Common myeloid progenitor, CD34-positive (primary cell): Measurements from ENCODE around the gene VRK1.
A peak's percentile ranks its signal among the peaks of the same experiment; 100 is the strongest.

Source experiments
- CTCF ChIA-PET: fragments of 350-600 bp; sonication (Branson Sonifier 250); formaldehyde crosslinking; loops from one replicate; lab custom pipeline; 2021; ENCODE audit warnings: antibody characterized with exemption; lab: Charles Lee
- POLR2A ChIA-PET: fragments of 350-600 bp; sonication (Branson Sonifier 250); formaldehyde crosslinking; loops from one replicate; lab custom pipeline; 2021; ENCODE audit warnings: antibody characterized with exemption; lab: Charles Lee
- DNase-seq, 3 donors: peaks; one replicate each; pipeline versions ENCODE4 v3.0.0 to v3.0.0-alpha.2; 2013
- H3K27ac ChIP-seq, 2 experiments: 1 replicate in 1 of 2; 2 replicates in 1 of 2; pipeline ENCODE4 v1.7.0; 2013; ENCODE audit warnings: inconsistent platforms in 2 of 2, low read length in 2 of 2, mild to moderate bottlenecking in 2 of 2, low read depth in 1 of 2, moderate library complexity in 1 of 2; ENCODE audit not compliant: severe bottlenecking in 2 of 2, insufficient read depth in 1 of 2, poor library complexity in 1 of 2
- H3K27me3 ChIP-seq, 5 experiments: replicated peaks in 2 of 5; 1 replicate in 3 of 5; 2 replicates in 2 of 5; pipeline versions ENCODE4 v1.6.1 to v1.7.0; 2013; ENCODE audit warnings: low read length in 4 of 5, mild to moderate bottlenecking in 2 of 5, moderate library complexity in 2 of 5, inconsistent platforms in 1 of 5; ENCODE audit not compliant: insufficient read depth in 5 of 5, control insufficient read depth in 4 of 5
- H3K36me3 ChIP-seq, 4 experiments: 1 replicate in 2 of 4; 2 replicates in 2 of 4; pipeline versions ENCODE4 v1.6.1 to v1.7.0; 2013; ENCODE audit warnings: low read length in 3 of 4, control low read depth in 1 of 4, mild to moderate bottlenecking in 1 of 4; ENCODE audit not compliant: control insufficient read depth in 4 of 4, insufficient read depth in 4 of 4
- H3K4me1 ChIP-seq, 4 experiments: 1 replicate in 3 of 4; 2 replicates in 1 of 4; pipeline versions ENCODE4 v1.6.1 to v1.7.1; 2013; ENCODE audit warnings: low read length in 3 of 4, mild to moderate bottlenecking in 3 of 4, control low read depth in 1 of 4, inconsistent platforms in 1 of 4, moderate library complexity in 1 of 4; ENCODE audit not compliant: control insufficient read depth in 4 of 4, insufficient read depth in 4 of 4; ENCODE audit errors: control extremely low read depth in 1 of 4
- H3K4me3 ChIP-seq, 7 experiments: 1 replicate in 4 of 7; 2 replicates in 3 of 7; pipeline versions ENCODE4 v1.5.1 to v1.7.0; 2013; ENCODE audit warnings: mild to moderate bottlenecking in 7 of 7, low read length in 6 of 7, moderate library complexity in 6 of 7, inconsistent platforms in 2 of 7, low read depth in 2 of 7, control low read depth in 1 of 7; ENCODE audit not compliant: insufficient read depth in 4 of 7, control insufficient read depth in 1 of 7; ENCODE audit errors: extremely low read depth in 1 of 7
- H3K9me3 ChIP-seq, 5 experiments: 1 replicate in 4 of 5; 2 replicates in 1 of 5; pipeline versions ENCODE4 v1.6.1 to v1.7.1; 2013; ENCODE audit warnings: low read length in 4 of 5, mild to moderate bottlenecking in 2 of 5, inconsistent platforms in 1 of 5, low read depth in 1 of 5, moderate library complexity in 1 of 5; ENCODE audit not compliant: control insufficient read depth in 4 of 5, insufficient read depth in 2 of 5; ENCODE audit errors: control extremely low read depth in 1 of 5
- WGBS: methylation state at CpG from one replicate; pipeline ENCODE4 v1.1.5; 2013; ENCODE audit not compliant: insufficient coverage; 5-methylcytosine and 5-hydroxymethylcytosine counted together

VRK1 gene

GRCh38 chr14:96772929-96773328, 24.3 kb upstream of the VRK1 start:
- WGBS = 100% methylated on average over 3 of the region's 5 CpGs
- no peak overlapping the region for H3K27ac ChIP-seq
- POLR2A ChIA-PET = no interaction called here
- no peak for DNase-seq
- no peak overlapping the region for H3K4me3 ChIP-seq
- CTCF ChIA-PET = no interaction called here
- no peaks in the 10 kb centered on the region for H3K4me1 ChIP-seq
- H3K27me3 ChIP-seq = peaks cover 0 to 9% (median 2%) of the 10 kb centered on the region in 5 experiments
- no peaks in the 10 kb centered on the region for H3K36me3 ChIP-seq
- H3K9me3 ChIP-seq = no peaks in the 10 kb centered on the region

GRCh38 chr14:96776791-96777190, 20.4 kb upstream of the VRK1 start:
- no peak overlapping the region for H3K4me3 ChIP-seq
- WGBS = 97% methylated on average over 4 of the region's 4 CpGs
- DNase-seq = no peak
- no peaks in the 10 kb centered on the region for H3K4me1 ChIP-seq
- CTCF ChIA-PET = no interaction called here
- no peaks in the 10 kb centered on the region for H3K9me3 ChIP-seq
- H3K27ac ChIP-seq = no peak overlapping the region
- POLR2A ChIA-PET = no interaction called here
- H3K36me3 ChIP-seq = no peaks in the 10 kb centered on the region
- H3K27me3 ChIP-seq = peaks cover 0 to 9% (median 0%) of the 10 kb centered on the region in 5 experiments

GRCh38 chr14:96780500-96780899, 16.7 kb upstream of the VRK1 start:
- Histone ChIP-seq H3K4me3 (no peak overlapping the region), H3K27me3 (peaks cover 0 to 13% (median 0%) of the 10 kb centered on the region in 5 experiments), H3K36me3 (no peaks in the 10 kb centered on the region), H3K27ac (no peak overlapping the region), H3K4me1 (peaks cover 0 to 12% (median 4%) of the 10 kb centered on the region in 4 experiments), H3K9me3 (no peaks in the 10 kb centered on the region)
- CTCF ChIA-PET = no interaction called here
- POLR2A ChIA-PET = no interaction called here
- 95% methylated on average over 2 of the region's 3 CpGs for WGBS
- no peak for DNase-seq

GRCh38 chr14:96781371-96781770, 15.8 kb upstream of the VRK1 start:
- Histone ChIP-seq H3K4me1 (peaks cover 0 to 12% (median 4%) of the 10 kb centered on the region in 4 experiments), H3K27me3 (peaks cover 0 to 13% (median 0%) of the 10 kb centered on the region in 5 experiments), H3K9me3 (no peaks in the 10 kb centered on the region), H3K36me3 (no peaks in the 10 kb centered on the region), H3K4me3 (no peak overlapping the region), H3K27ac (no peak overlapping the region)
- DNase-seq = no peak
- ChIA-PET CTCF (no interaction called here), POLR2A (no interaction called here)
- WGBS = 78% methylated on average over 1 of the region's 3 CpGs

GRCh38 chr14:96782436-96782835, 14.7 kb upstream of the VRK1 start:
- POLR2A ChIA-PET = no interaction called here
- Histone ChIP-seq H3K9me3 (no peaks in the 10 kb centered on the region), H3K4me1 (peaks cover 0 to 12% (median 4%) of the 10 kb centered on the region in 4 experiments), H3K27me3 (peaks cover 0 to 11% (median 0%) of the 10 kb centered on the region in 5 experiments), H3K36me3 (no peaks in the 10 kb centered on the region), H3K4me3 (no peak overlapping the region), H3K27ac (no peak overlapping the region)
- DNase-seq = no peak
- 98% methylated on average over 6 of the region's 8 CpGs for WGBS
- CTCF ChIA-PET = no interaction called here

- H3K9me3 ChIP-seq = no peaks in the 10 kb centered on the region
- ChIA-PET CTCF (no interaction called here), POLR2A (interaction anchor here (0.6 kb wide), 1 partner anchor 26 kb away, joined by 3 read pairs; no protein-coding TSS in a partner anchor)
- H3K36me3 ChIP-seq = no peaks in the 10 kb centered on the region
- DNase-seq = no peak
- peaks cover 0 to 12% (median 4%) of the 10 kb centered on the region in 4 experiments for H3K4me1 ChIP-seq
- H3K27me3 ChIP-seq = peaks cover 0 to 13% (median 0%) of the 10 kb centered on the region in 5 experiments
- H3K4me3 ChIP-seq = no peak overlapping the region
- no peak overlapping the region for H3K27ac ChIP-seq
- 53% methylated on average over 3 of the region's 10 CpGs for WGBS
Measured at GRCh38 chr14:96783043-96783914, 13.9 kb upstream of the VRK1 start.

GRCh38 chr14:96783915-96784224, 13.3 kb upstream of the VRK1 start:
- no peaks in the 10 kb centered on the region for H3K9me3 ChIP-seq
- no peaks in the 10 kb centered on the region for H3K36me3 ChIP-seq
- CTCF ChIA-PET = no interaction called here
- peaks cover 0 to 12% (median 4%) of the 10 kb centered on the region in 4 experiments for H3K4me1 ChIP-seq
- peaks cover 0 to 14% (median 0%) of the 10 kb centered on the region in 5 experiments for H3K27me3 ChIP-seq
- no peak overlapping the region for H3K4me3 ChIP-seq
- POLR2A ChIA-PET = no interaction called here
- WGBS = 9% methylated on average over 4 of the region's 4 CpGs
- no peak overlapping the region for H3K27ac ChIP-seq
- peak; percentile 11 to 64 (median 56) for DNase-seq
